GM18951 (cell line): ENCODE data around the gene ZNF76.

Experiments
- POLR2A ChIP-seq: IDR thresholded peaks from 4 replicates; pipeline ENCODE4 v1.6.1; 2011; ENCODE audit warnings: mild to moderate bottlenecking; ENCODE audit not compliant: insufficient read length, insufficient read depth; ENCODE audit errors: extremely low read depth
- in situ Hi-C: fragments of 300-500 bp; cut with MboI; formaldehyde crosslinking; loops from one replicate; pipeline ENCODE4 v1.12.0; 2022; ENCODE audit warnings: low sequenced_read_pairs, mixed read lengths, inconsistent platforms; ENCODE audit not compliant: unreplicated experiment

ZNF76 gene

DNA sequence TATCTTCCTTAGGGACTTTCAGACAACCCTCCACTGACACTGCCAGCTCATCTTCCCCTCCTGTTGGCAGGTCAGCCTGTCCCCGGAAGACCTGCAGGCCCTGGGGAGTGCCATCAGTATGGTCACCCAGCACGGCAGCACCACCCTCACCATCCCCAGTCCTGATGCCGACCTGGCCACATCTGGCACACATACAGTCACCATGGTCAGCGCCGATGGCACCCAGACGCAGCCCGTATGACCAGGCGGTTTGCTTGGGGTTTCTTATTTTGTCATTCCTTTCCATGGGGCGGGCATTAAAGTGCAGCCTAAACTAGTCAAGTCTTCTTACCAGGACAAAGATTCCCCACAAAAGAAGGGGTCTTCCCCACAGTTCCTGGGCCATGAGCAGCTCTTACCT lies 34.1 kb downstream of the ZNF76 start:
- in situ Hi-C loops = no loop called here

DNA sequence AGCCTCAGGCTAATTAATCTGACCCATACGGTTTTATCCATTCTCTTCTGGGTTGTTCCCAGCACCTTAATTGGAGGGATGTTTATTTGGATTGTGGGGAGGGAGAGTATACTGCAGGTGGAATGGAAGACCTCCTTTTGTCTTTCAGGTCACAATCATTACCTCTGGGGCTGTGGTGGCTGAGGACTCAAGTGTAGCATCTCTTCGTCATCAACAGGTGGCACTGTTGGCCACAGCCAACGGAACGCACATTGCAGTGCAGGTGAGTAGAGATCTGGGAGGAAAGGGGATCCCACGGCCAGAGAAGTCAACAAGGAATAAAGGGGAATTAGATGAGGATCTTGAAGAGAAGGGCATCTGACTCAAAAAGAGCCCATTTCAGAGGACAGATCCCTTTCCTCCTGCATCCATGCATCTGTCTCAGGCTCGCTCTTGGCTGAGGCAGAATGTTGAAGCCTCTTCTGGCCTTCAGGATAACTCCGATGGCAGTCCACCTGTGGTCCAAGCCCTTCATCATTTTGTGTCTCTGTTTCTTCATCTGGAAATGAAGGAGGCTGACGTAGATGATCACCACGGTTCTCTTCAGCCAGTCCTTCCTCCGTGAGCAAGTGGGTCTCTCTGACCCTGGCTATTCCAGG lies 34.9 kb downstream of the ZNF76 start:
- in situ Hi-C loops = no loop called here
- no peak for TF ChIP-seq POLR2A

More for the DNA sequence above, 34.1 kb downstream of the ZNF76 start:
- no peak for TF ChIP-seq POLR2A

DNA sequence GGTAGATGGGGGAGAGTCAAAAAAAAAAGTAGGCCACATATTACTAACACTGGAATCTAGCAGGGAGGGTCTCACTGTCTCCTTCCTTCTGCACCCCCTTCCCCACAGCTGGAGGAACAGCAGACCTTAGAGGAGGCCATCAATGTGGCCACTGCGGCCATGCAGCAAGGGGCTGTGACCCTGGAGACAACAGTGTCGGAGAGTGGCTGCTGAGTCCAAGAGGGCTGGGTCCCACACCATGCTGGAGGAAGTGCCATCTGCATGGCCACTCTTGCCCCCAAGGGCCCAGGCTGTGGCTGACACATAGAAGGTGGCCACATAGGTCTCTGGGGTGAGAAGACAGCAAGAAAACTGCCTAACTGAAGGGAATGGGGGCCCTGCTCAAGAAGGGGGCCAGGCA lies 35.5 kb downstream of the ZNF76 start:
- TF ChIP-seq POLR2A = no peak
- in situ Hi-C loops = no loop called here

DNA sequence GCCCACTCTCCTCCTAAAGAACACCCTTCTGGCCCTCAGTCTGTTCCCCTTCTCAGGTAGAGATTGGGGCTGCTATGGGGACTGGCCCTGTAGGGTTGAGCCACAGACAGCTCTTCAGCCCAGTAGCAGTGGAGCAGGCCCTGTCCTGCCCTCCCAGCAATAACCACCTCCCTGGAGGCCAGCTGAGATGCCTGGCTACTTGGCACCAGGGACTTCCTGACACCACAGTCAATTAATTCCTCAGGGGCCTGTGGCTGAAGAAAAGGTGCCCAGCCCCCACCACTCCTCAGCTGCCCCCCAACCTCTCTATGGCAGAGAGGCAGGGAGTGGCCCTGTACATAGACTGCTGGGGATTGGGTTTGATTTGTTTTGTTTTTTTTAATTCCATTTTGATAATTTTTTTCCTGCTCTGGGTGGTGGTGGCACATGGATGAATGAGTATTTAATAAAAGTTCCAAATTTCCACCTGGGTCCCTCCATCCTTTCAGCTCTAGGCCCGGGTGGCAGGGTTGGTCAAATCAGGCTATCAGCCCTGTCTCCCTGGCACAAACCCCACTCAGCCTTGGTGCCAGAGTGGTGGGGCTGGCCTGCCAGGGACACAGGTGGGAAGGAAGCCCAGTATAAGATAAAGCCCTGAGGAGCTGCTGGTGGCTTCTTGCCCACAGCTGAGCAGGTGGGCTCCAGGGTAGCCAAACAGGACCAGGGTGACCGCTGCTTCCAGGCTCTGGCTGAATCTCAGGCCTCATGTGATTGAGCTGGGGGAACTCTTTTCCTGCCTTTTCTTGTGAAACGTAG lies 36.2 kb downstream of the ZNF76 start:
- TF ChIP-seq POLR2A = no peak

DNA sequence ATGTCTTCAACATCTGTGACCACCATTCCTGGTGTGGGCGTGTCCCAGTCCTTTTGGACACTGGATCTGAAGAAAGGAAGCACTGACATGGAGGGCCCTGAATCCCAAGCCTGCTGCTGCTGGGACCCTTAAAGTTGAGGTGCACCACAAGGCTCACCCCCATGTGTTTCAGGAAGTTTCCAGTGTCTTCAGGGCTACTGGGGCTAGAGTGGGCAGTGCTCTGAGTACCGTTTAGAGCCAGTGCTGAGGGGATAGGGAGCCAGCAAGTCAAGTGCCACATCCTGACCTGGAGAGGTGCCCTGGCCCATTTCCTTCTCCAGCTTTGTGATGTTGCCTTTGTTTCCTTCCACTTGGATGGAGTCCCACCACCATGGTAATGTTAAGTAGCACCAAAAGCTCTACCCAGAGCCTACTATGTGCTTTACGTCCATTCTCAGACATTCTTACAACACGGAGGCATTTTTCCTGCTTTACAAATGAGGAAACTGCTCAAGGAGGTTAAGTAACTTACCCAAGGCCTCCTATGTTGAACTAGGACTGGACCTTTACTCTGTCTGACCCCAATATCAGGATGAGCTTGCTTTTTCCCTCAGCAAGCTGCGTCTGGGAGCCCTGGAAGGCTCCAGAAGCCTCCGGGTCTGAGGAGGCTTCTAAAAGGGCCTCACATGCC lies 37.5 kb downstream of the ZNF76 start:
- no peak for TF ChIP-seq POLR2A
- in situ Hi-C loops = no loop called here

More for the DNA sequence above, 36.2 kb downstream of the ZNF76 start:
- in situ Hi-C loops = no loop called here

DNA sequence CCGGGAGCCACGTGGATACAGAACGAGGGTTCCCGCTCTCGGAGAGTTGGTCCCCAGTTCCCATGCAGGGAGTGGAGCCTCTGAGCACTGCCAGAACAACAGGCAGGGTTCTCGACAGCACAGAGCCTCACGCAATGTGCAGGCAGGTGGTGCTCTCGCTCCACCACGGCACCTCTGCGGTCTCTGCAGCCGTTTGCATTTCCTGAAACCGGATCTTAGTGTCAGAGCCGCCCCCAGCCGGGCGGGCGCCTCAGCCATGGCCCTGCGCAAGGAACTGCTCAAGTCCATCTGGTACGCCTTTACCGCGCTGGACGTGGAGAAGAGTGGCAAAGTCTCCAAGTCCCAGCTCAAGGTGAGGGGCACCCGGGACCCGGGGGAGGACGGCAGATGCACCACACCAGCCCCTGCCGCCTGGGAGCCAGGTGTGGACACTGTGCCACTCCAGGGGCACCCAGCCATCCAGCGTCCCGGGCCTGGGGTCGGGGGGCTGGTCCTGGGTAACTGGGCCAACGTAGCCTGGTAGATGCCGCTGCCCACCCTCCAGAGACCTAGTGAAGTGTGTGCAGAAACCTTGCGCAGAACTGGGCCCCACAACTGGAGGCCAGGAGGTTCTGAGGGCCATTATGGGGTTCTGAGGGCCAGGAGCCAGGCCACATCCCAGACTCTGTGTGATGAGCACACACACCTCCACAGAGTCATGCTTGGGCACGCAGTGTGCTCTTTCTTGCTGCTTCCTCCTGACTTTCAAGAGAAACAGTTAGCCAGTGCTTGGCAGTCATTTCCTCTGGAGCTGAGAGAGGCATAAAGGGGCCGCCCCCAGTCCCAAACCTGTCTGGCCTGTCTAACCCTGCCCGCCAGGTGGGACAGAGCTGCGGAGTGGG lies 38.3 kb downstream of the ZNF76 start, which contains the start of gene DEF6:
Gene DEF6, plus strand, starts transcription at position 218 of the 881 bp plus-strand sequence. Its CDS starts 39 bp downstream, at position 257.
- TF ChIP-seq POLR2A = peak; percentile 77
- in situ Hi-C loops = no loop called here

DNA sequence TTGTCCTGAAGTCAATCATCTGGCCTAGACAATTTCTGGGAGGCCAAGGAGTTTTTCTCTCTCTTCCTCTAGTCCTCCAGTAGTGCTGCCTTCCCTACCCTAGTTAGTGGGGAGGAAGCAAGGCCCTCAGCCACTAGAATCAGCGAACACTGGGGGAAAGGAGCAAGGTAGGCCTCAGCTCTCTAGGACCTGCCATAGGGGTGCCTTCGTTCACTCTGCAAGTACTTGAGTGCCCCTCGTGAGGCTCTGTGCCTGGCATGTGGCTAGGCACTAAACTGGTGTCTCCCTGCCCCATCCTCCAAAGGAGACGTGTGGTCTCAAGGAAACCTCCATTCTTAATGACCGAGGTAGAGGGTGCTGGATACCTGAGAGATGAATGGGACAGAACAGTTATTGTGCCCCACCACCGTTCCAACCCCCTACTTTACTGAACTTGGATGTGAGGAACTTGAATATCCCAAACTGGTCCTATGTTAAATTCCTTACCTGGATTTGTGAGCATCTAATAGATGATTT lies 39.1 kb downstream of the ZNF76 start:
- no peak for TF ChIP-seq POLR2A
- in situ Hi-C loops = no loop called here

DNA sequence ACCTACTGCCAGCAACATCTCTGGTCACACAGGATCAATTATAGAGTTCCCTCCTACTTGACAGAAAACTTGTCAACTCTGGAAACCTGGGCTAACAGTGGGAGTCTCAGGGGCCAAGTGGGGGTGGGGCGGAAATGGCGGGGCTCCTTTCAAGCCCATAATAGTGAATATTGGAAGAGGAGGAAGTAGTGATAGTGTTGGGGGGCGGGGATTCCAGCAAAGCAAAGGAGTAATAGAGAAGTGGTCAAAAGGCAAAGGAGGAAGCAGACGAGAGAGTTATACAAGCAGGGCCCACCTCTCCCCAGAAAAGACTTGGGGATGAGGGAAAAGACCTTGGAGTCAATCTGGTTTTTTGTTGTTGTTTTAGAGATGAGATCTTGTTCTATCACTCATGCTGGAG lies 40.1 kb downstream of the ZNF76 start:
- TF ChIP-seq POLR2A = no peak
- in situ Hi-C loops = loop anchor here (25.0 kb wide), 1 partner anchor 438 kb away; the partner anchor contains the start of gene ARMC12

DNA sequence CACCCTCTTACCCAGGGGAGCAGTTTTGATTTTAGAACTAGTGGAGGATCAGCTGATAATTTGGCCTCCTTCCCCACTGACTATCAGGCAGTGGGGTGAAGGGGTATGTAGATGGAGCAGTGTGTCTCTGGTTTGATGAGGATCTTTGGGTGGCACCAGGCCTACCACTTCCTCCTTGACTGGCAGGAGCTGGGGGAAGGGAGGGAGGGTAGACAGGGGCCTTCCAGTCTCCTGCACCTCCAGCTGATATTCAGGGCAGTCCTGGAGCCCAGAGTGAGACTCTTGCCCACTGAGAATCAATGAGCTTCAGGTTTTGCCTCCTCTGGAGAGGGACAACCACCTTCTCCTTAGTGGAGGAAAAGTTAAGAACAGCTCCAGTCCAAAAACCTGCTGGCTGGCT lies 41.3 kb downstream of the ZNF76 start:
- TF ChIP-seq POLR2A = no peak
- in situ Hi-C loops = loop anchor here (25.0 kb wide), 1 partner anchor 436 kb away; the partner anchor contains the start of gene ARMC12

DNA sequence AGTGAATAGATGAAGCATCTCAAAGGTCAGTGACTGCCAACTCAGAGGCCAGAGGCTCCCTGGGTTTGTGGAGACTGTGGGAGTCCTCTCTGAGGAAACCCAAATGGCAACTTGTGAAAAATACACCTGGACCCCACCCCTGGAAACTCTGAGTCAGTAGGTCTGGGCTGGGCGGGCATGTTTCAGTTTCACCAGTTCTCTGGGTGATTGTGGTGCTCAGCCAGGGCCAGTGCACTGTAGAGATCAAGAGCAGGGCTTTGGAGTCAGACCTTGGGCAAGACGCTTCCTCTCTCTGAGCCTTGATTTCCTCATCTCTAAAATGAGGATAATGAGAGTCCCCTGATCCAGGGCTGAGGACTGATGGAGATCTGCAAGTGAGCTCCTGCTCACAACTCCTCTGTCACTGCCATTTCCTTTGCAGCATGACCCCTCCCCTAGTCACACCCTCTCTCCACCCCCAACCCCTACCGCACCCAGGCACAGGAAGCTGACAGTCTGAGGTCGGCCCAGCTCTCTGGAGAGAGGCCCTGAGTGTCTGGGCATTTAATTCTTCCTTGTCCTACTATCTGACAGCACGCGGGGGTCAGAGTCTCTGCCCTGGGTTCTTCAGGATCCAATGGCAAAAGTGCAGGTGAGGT lies 43.2 kb downstream of the ZNF76 start:
- peak; percentile 70 for TF ChIP-seq POLR2A

DNA sequence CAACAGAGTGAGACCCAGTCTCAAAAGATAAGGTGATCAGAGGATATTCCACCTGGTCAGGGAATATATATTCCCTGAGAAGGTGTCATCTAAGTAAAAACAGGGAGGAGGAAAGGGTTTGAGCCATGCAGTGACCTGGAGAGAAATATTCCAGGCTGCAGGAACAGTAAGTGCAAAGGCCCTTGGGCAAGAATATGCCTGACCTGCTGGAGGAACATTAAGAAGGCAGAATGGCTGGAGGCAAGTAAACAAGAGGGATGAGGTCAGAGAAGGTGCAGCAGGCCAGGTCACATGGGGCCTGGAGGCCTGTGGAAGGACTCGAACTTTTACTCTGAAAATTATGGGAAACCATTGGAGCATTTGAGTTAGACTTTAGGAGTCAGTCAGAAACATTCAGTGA lies 44.8 kb downstream of the ZNF76 start:
- in situ Hi-C loops = loop anchor here (25.0 kb wide), 1 partner anchor 433 kb away; the partner anchor contains the start of gene ARMC12

More for the DNA sequence above, 43.2 kb downstream of the ZNF76 start:
- in situ Hi-C loops = loop anchor here (25.0 kb wide), 1 partner anchor 435 kb away; the partner anchor contains the start of gene ARMC12

DNA sequence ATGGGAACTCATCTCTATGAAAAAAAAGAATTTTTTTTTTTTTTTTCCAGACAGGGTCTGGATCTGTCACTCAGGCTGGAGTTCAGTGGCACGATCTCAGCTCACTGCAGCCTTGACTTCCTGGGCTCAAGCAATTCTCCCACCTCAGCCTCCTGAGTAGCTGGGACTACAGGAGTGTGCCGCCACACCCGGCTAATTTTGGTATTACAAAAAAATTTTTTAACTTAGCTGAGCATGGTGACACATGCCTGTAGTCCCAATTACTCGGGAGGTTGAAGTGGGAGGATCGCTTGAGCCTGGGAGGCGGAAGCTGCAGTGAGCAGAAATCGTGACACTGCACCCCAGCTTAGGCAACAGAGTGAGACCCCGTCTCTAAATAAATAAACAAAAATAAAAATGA lies 45.6 kb downstream of the ZNF76 start:
- in situ Hi-C loops = loop anchor here (25.0 kb wide), 1 partner anchor 432 kb away; the partner anchor contains the start of gene ARMC12
- no peak for TF ChIP-seq POLR2A

More for the DNA sequence above, 44.8 kb downstream of the ZNF76 start:
- TF ChIP-seq POLR2A = no peak

DNA sequence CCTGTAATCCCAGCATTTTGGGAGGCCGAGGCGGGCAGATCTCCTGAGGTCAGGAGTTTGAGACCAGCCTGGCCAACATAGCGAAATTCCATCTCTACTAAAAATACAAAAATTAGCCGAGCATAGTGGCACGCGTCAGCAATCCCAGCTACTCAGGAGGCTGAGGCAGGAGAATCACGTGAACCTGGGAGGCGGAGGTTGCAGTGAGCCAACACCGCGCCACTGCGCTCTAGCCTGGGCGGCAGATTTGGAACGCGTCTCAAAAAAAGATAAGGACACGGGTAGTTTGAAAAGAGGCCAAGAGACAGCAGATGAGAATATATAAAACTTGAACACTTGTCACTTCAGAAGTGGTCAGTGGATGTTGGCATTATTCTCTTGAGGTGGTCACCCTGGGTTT lies 47.6 kb downstream of the ZNF76 start:
- in situ Hi-C loops = loop anchor here (25.0 kb wide), 1 partner anchor 430 kb away; the partner anchor contains the start of gene ARMC12

DNA sequence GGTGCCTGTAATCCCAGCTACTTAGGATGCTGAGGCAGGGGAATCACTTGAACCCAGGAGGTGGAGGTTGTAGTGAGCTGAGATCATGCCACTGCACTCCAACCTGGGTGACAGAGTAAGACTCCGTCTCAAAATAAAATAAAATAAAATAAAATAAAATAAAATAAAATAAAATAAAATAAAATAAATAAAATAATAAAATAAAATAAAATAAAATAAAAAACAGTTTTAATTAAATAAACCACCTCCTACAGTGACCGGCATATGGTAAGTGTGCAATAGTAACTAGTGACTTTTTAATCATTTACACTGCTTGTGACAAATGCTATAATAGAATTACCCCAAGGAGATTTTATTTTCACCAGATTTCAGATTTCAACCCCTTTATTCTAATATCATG lies 49.0 kb downstream of the ZNF76 start:
- in situ Hi-C loops = loop anchor here (25.0 kb wide), 1 partner anchor 429 kb away; the partner anchor contains the start of gene ARMC12
